Effector memory CD4-positive, alpha-beta T cell (primary cell): ENCODE results near the gene TRDN.

Experiments used
- DNase-seq, 3 donors: peaks; one replicate each; pipeline ENCODE4 v3.0.0-alpha.2; 2020
- H3K27ac ChIP-seq: 2 replicates; pipeline ENCODE4 v1.7.0; 2013; ENCODE audit warnings: mild to moderate bottlenecking, low read length, moderate library complexity; ENCODE audit not compliant: insufficient read depth, poor library complexity, severe bottlenecking
- H3K27me3 ChIP-seq: replicated peaks from 2 replicates; pipeline ENCODE4 v1.7.0; 2013; ENCODE audit warnings: mild to moderate bottlenecking, low read length; ENCODE audit not compliant: insufficient read depth, control insufficient read depth, poor library complexity, severe bottlenecking
- H3K36me3 ChIP-seq: 2 replicates; pipeline ENCODE4 v1.7.0; 2013; ENCODE audit warnings: mild to moderate bottlenecking, low read length, moderate library complexity; ENCODE audit not compliant: control insufficient read depth, insufficient read depth
- H3K4me1 ChIP-seq: 2 replicates; pipeline ENCODE4 v1.7.0; 2013; ENCODE audit warnings: low read length, mild to moderate bottlenecking; ENCODE audit not compliant: control insufficient read depth, insufficient read depth, poor library complexity, severe bottlenecking
- H3K4me3 ChIP-seq: 2 replicates; pipeline ENCODE4 v1.7.0; 2013; ENCODE audit warnings: low read length, low read depth, mild to moderate bottlenecking; ENCODE audit not compliant: insufficient read depth, poor library complexity, severe bottlenecking
- H3K9me3 ChIP-seq: 2 replicates; pipeline ENCODE4 v1.7.0; 2013; ENCODE audit warnings: mild to moderate bottlenecking, low read length, moderate library complexity; ENCODE audit not compliant: control insufficient read depth

TRDN gene

DNA sequence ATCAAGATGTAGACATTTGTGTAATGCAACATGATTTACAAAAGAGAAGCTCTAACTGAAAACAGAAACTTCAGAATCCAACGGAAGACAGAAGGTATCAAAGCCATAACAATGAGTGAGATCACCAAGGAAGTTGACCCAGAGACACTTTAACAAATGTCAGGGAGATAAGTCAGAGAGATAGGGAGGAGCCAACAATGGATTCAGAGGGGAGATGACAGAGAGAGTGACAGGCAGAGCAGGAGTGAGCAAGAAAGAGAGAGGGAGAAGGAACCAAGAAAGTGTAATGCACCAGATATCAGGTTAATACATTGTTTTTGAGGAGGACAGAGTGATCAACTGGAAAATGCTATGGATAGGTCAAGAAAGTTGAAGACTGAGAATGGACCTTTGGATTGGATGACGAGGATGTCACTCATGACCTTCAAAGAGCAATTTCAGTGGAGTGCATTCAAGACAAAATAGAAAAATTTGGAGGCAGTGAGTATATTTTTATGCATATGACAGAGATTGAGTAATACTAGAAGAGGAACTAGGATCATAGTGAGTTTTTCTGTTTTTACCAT, 86.6 kb downstream of the TRDN start:
- Histone ChIP-seq H3K9me3 (no peaks in the 10 kb centered on the region), H3K27me3 (no peaks in the 10 kb centered on the region), H3K4me1 (no peaks in the 10 kb centered on the region), H3K27ac (no peak overlapping the region), H3K36me3 (no peaks in the 10 kb centered on the region), H3K4me3 (no peak overlapping the region)
- DNase-seq: no peak

DNA sequence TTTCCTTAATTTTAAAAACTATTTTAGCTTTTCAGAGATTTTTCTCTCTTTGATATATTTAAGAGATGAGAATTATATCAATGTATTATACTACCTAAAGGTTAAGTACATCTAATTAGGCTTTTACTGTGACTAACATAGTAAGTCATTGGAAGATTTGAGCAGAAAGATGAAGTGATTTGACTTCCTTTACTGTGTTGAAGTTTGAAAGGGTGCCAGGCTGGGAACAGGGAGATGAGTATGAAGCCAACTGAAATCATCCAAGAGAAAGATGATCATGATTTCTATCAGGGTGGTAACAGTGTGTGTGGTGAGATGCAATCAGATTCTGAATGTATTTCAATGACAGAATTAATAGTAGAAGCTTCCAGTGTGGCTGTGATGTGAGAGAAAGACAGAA, 87.3 kb downstream of the TRDN start:
- no peak overlapping the region for H3K27ac ChIP-seq
- H3K9me3 ChIP-seq: no peaks in the 10 kb centered on the region
- no peaks in the 10 kb centered on the region for H3K27me3 ChIP-seq
- no peaks in the 10 kb centered on the region for H3K4me1 ChIP-seq
- no peaks in the 10 kb centered on the region for H3K36me3 ChIP-seq
- H3K4me3 ChIP-seq: no peak overlapping the region
- DNase-seq: no peak

DNA sequence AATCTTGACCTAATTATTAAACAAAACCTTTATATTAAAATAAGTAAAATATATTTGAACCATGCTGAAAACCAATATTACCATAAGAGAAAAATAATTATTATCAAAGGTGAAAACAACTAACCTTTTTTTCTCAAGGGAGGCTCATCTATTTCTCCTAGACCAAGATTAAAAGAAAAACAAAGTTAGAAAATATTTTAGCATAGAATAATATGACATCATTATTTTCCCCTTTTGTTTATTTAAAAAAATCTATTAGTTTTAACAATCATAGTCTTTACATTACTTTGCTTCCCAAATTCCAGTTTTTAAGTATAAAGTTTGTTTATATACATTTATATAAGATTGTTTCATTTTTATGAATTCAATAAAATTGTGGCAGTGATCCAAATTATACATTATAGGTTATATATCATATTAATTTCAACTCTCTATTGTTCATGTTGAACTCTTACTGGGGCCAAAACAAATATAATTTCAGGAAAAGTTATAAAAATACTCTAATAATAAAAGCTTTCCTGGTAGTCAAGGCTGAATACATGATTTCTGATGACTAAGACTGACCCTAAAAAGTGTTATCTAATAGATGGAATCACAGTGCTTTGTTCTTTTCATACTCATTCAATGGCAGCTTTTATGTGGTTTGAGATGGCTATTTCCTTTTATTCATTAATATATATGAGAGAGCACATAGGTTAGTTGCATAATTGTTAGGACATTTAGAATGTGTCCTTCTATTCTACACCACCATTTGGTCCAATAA, 89.4 kb downstream of the TRDN start:
- Histone ChIP-seq H3K27me3 (no peaks in the 10 kb centered on the region), H3K27ac (no peak overlapping the region), H3K4me3 (no peak overlapping the region), H3K36me3 (no peaks in the 10 kb centered on the region), H3K9me3 (no peaks in the 10 kb centered on the region), H3K4me1 (no peaks in the 10 kb centered on the region)
- no peak for DNase-seq

DNA sequence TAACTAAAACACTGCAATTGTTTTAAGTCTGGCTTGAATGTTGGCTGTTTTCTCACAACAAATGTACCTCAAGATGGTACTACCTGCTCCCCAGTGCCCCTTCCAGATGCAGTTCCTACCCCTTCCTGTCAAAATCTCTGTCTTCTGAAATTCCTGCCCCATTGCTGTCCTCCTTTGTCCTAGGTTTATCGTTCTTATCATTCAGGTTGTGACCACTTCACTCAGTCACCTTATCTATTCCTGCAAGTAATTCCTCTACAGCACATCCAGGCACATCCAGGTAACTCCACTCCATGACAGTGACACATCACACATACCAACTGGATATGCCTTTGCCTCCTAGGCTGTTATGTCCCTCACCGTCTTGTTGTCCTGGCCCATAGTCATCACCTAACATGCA, 90.2 kb downstream of the TRDN start:
- no peak for DNase-seq
- Histone ChIP-seq H3K9me3 (no peaks in the 10 kb centered on the region), H3K36me3 (no peaks in the 10 kb centered on the region), H3K27ac (no peak overlapping the region), H3K27me3 (no peaks in the 10 kb centered on the region), H3K4me1 (no peaks in the 10 kb centered on the region), H3K4me3 (no peak overlapping the region)

DNA sequence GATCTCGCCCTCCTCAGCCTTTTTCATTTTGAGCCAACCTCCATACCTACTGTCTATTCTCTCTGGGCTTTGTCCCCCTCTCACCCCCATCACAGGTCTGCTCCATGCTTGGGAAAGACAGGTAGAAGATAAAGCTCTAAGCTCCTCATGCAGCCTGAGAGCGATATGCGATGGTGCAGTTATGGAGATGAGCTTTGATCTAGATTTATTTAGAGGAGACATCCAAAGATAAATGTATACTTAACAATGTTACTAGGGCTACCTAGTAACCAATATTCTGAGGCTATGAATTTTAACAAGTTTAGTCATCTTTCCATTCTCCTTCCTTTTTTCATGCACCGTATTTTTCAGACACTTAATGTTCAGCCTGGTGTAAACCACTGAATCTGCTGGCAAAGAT, 95.3 kb downstream of the TRDN start:
- Histone ChIP-seq H3K36me3 (no peaks in the 10 kb centered on the region), H3K4me3 (no peak overlapping the region), H3K4me1 (no peaks in the 10 kb centered on the region)

DNA sequence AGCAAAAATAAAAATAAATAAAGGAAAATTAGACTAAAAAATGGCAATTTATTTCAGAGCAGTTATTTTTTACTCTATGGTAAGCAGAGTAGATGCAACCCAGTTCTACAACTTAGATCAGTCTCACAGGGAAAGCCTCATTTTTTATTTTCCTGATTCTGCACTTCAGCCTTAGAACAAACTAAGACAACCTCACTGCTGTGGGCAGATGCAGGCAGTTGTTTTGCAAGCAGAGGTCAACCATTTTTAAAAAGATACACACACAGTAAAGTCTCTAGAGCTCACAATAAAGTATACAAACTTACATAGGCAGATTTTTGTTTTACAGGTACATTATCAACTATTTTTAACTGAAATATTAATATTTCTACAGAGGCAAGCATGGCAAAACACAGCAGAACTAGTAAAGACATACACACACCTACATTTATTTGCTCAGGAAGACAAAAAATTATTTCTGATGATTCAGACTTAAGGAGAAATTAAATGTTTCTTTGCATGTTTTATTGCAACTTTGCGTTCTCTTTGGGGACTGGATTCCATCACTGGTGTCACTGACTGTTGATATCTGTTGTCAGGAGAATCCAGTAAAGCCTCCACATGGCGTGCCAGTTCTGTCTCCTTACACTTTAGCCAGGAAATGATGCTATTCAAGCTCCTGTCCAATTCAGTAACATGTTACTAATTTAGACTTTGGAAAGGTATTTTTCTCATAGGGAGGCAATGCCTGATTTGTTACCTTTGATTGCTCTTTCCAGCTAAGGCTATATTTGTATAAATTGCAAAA, 102.7 kb downstream of the TRDN start:
- H3K27me3 ChIP-seq: no peaks in the 10 kb centered on the region
- no peaks in the 10 kb centered on the region for H3K36me3 ChIP-seq
- H3K4me1 ChIP-seq: no peaks in the 10 kb centered on the region
- H3K27ac ChIP-seq: no peak overlapping the region
- H3K4me3 ChIP-seq: no peak overlapping the region
- no peak for DNase-seq
- no peaks in the 10 kb centered on the region for H3K9me3 ChIP-seq

More for the DNA sequence above, 95.3 kb downstream of the TRDN start:
- Histone ChIP-seq H3K9me3 (no peaks in the 10 kb centered on the region), H3K27me3 (no peaks in the 10 kb centered on the region), H3K27ac (no peak overlapping the region)
- no peak for DNase-seq

DNA sequence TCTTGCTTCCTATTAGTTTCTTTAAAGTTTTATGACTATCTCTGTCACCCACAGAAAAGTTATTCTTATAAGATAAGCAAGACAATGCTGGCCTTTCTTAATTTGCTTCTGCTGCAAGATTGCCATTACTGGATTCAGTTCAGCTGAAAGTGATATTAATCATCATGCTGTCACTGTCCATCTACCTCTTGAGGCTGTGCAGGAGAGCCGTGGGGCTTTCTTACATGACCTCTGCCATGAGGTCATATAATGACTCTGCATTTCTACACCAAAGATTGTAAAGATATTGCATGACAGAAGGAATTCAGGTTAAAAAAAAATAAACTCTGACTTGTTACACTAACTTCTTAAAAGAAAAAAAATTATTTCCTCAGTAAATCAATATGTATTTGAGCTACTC, 106.9 kb downstream of the TRDN start:
- DNase-seq: no peak
- Histone ChIP-seq H3K27me3 (no peaks in the 10 kb centered on the region), H3K27ac (no peak overlapping the region), H3K4me3 (no peak overlapping the region), H3K4me1 (no peaks in the 10 kb centered on the region), H3K36me3 (no peaks in the 10 kb centered on the region), H3K9me3 (no peaks in the 10 kb centered on the region)

DNA sequence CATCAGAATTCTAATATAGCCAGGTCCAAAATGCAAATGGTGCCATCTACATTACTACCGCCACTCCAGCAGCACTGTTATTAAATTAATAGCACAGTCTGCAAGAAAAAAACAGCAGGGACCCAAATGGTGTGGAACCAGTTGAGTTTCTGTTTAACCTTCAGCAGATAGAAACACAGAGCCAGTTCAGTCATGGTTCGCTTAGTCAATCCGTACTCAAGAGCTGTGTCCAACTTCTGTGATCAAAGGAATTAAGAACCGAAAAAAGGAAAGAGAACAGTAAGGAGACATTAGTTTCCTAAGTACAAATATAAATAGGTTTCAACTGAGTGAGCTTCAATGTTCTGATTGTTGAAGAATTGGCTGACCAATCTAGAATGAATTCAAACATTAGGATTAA, 107.7 kb downstream of the TRDN start:
- Histone ChIP-seq H3K36me3 (no peaks in the 10 kb centered on the region), H3K9me3 (no peaks in the 10 kb centered on the region), H3K4me3 (no peak overlapping the region), H3K4me1 (no peaks in the 10 kb centered on the region), H3K27ac (no peak overlapping the region), H3K27me3 (no peaks in the 10 kb centered on the region)
- no peak for DNase-seq

DNA sequence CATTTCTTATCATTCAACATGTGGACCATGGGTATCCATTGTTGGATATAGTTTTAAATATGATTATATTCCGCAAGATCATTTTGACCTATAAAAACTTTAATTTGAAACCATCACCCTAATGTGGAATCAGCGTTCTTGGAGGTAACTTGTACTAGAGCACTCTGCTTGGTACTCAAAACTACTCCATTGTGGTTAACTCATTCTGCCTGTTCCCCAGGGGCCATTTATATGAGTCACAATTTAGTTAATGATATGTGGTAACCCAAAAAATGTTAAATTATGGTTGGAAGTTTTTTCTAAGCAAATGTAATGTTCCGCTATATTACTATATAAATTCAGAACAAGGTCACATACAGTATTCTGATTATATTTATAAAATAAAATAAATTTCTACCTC, 109.3 kb downstream of the TRDN start:
- Histone ChIP-seq H3K27ac (no peak overlapping the region), H3K36me3 (no peaks in the 10 kb centered on the region), H3K27me3 (no peaks in the 10 kb centered on the region), H3K4me3 (no peak overlapping the region), H3K4me1 (no peaks in the 10 kb centered on the region), H3K9me3 (no peaks in the 10 kb centered on the region)
- DNase-seq: no peak

DNA sequence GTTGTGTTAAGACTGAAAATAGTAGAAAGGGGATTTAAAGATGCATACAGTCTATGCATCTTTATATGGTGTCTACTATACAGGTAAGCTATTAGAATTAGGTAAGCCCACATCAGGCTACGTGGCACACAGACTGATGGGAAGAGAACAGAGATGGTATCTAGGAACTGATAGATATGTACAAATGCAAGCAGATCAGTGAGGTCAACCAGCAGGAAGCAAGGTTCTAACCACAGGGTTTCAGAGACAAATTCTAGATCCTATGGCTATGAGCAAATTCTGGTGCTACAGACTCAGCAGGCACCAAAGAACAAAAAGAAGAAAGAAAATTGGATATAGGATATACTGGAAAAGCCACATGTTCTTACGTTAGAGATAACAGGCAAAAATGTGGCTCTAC, 110.6 kb downstream of the TRDN start:
- H3K9me3 ChIP-seq: no peaks in the 10 kb centered on the region
- no peak overlapping the region for H3K27ac ChIP-seq
- H3K4me1 ChIP-seq: no peaks in the 10 kb centered on the region
- no peaks in the 10 kb centered on the region for H3K27me3 ChIP-seq
- no peak for DNase-seq
- no peak overlapping the region for H3K4me3 ChIP-seq
- no peaks in the 10 kb centered on the region for H3K36me3 ChIP-seq
